Fibroblast of lung (primary cell): ENCODE results near the gene ZBTB7B.
"Not testable (repeated sequence)": the region's sequence is repeated elsewhere in the genome, so short reads cannot be mapped to it uniquely, and the experiment has no call there.

Source experiments
- CTCF ChIP-seq, 2 donors: IDR thresholded peaks in 1 of 2; conservative IDR thresholded peaks in 1 of 2; 1 replicate in 1 of 2; 2 replicates in 1 of 2; pipeline ENCODE4 v1.5.1; 2011 to 2012; ENCODE audit warnings: low read length in 2 of 2, control low read depth in 1 of 2, inconsistent platforms in 1 of 2, low read depth in 1 of 2, mild to moderate bottlenecking in 1 of 2
- EZH2 ChIP-seq: IDR thresholded peaks from 2 replicates; pipeline ENCODE4 v1.5.1; 2012; ENCODE audit warnings: low read length, control low read depth, mild to moderate bottlenecking; ENCODE audit errors: missing control alignments

- not testable (repeated sequence) for TF ChIP-seq CTCF (conservative IDR thresholded peaks at IDR 0.05 in 1 of 2, IDR thresholded peaks at IDR 0.05 in 1 of 2; ENCODE audit: low read depth in 1 of 2, low read length in 2 of 2); EZH2
These were observed 15.9 kb upstream of the ZBTB7B start for GRCh38 chr1:154986736-154987135.
